B cell (primary cell): ENCODE results near the gene CREG1. TPM values are rescaled to one million over a fixed set of nuclear protein-coding genes. Genes with fewer than 3 reads are reported as not detected.

Experiments
- ATAC-seq: fragments of 200-7000 bp; cut with Tn5 transposase; one replicate; pipeline ENCODE4 v1.10.0; 2021; ENCODE audit warnings: low read depth, mild to moderate bottlenecking, moderate number of reproducible peaks, moderate library complexity
- CTCF ChIA-PET: fragments of 350-600 bp; sonication (Branson Sonifier 250); formaldehyde crosslinking; loops from one replicate; lab custom pipeline; 2021; ENCODE audit warnings: antibody characterized with exemption, inconsistent platforms; lab: Charles Lee
- POLR2A ChIA-PET: fragments of 350-600 bp; sonication (Branson Sonifier 250); formaldehyde crosslinking; loops from one replicate; lab custom pipeline; 2021; ENCODE audit warnings: antibody characterized with exemption; lab: Charles Lee
- DNase-seq: peaks from one replicate; pipeline ENCODE4 v3.0.0; 2013
- H2AFZ ChIP-seq: 2 replicates; pipeline ENCODE4 v1.6.1; 2012; ENCODE audit warnings: mild to moderate bottlenecking, low read depth, low read length; ENCODE audit not compliant: insufficient read depth, poor library complexity, severe bottlenecking
- H3K27ac ChIP-seq, 2 donors: 1 replicate in 1 of 2; 2 replicates in 1 of 2; pipeline ENCODE4 v1.5.1; 2012 to 2013; ENCODE audit warnings: low read length in 2 of 2, mild to moderate bottlenecking in 2 of 2, moderate library complexity in 1 of 2
- H3K27me3 ChIP-seq, 4 experiments: fragments of 200-600 bp in 1 of 4; sonication (generic) in 1 of 4; replicated peaks in 1 of 4; 1 replicate in 2 of 4; 2 replicates in 2 of 4; pipeline versions ENCODE4 v1.6.1 to v1.7.0; 2013 to 2016; ENCODE audit warnings: low read length in 3 of 4, mild to moderate bottlenecking in 2 of 4, mixed read lengths in 1 of 4, moderate library complexity in 1 of 4; ENCODE audit not compliant: insufficient read depth in 4 of 4, control insufficient read depth in 3 of 4; ENCODE audit errors: control extremely low read depth in 1 of 4
- H3K36me3 ChIP-seq, 2 experiments: replicated peaks in 1 of 2; 1 replicate in 1 of 2; 2 replicates in 1 of 2; pipeline versions ENCODE4 v1.6.1 to v1.7.1; 2013; ENCODE audit warnings: low read length in 1 of 2; ENCODE audit not compliant: insufficient read depth in 2 of 2, control insufficient read depth in 1 of 2; ENCODE audit errors: control extremely low read depth in 1 of 2, extremely low read depth in 1 of 2
- H3K4me1 ChIP-seq, 2 donors: fragments of 200-600 bp in 1 of 2; sonication (generic) in 1 of 2; 1 replicate in 1 of 2; 2 replicates in 1 of 2; pipeline versions ENCODE4 v1.5.1 to v1.6.1; 2013 to 2017; ENCODE audit warnings: low read length in 2 of 2; ENCODE audit not compliant: control insufficient read depth in 2 of 2, insufficient read depth in 2 of 2
- H3K4me2 ChIP-seq: replicated peaks from 2 replicates; pipeline ENCODE3; 2012; ENCODE audit warnings: mild to moderate bottlenecking, low read depth, low read length; ENCODE audit not compliant: poor library complexity, severe bottlenecking
- H3K4me3 ChIP-seq, 5 experiments: fragments of 200-600 bp in 1 of 5; sonication (generic) in 1 of 5; 1 replicate in 3 of 5; 2 replicates in 2 of 5; pipeline versions ENCODE4 v1.5.1 to v1.7.0; 2011 to 2016; ENCODE audit warnings: low read length in 4 of 5, mild to moderate bottlenecking in 4 of 5, low read depth in 2 of 5, control low read depth in 1 of 5, moderate library complexity in 1 of 5; ENCODE audit not compliant: insufficient read depth in 1 of 5; ENCODE audit errors: control extremely low read depth in 1 of 5, extremely low read depth in 1 of 5
- H3K79me2 ChIP-seq: fragments of 200-600 bp; sonication (generic); one replicate; pipeline ENCODE4 v1.6.0; 2016; ENCODE audit warnings: low read length; ENCODE audit not compliant: control insufficient read depth, insufficient read depth
- H3K9ac ChIP-seq: fragments of 200-600 bp; sonication (generic); 2 replicates; pipeline ENCODE4 v1.6.1; 2017; ENCODE audit warnings: mild to moderate bottlenecking, low read length, moderate library complexity
- H3K9me3 ChIP-seq, 3 donors: one replicate each; pipeline versions ENCODE4 v1.6.1 to v1.7.1; 2013; ENCODE audit warnings: low read length in 2 of 3; ENCODE audit not compliant: control insufficient read depth in 2 of 3, insufficient read depth in 1 of 3; ENCODE audit errors: control extremely low read depth in 1 of 3
- H4K20me1 ChIP-seq: 2 replicates; pipeline ENCODE4 v1.6.0; 2012; ENCODE audit warnings: mild to moderate bottlenecking, low read length; ENCODE audit not compliant: insufficient read depth, control insufficient read depth, poor library complexity, severe bottlenecking
- H3K27ac Mint-ChIP-seq: one replicate; pipeline ENCODE4 v1.8.0; 2021; ENCODE audit warnings: mixed read lengths
- H3K27me3 Mint-ChIP-seq: one replicate; pipeline ENCODE4 v1.8.0; 2021; ENCODE audit warnings: mixed read lengths
- H3K4me1 Mint-ChIP-seq: one replicate; pipeline ENCODE4 v1.8.0; 2021; ENCODE audit warnings: mixed read lengths
- H3K4me3 Mint-ChIP-seq: one replicate; pipeline ENCODE4 v1.8.0; 2021; ENCODE audit warnings: mixed read lengths
- H3K9me3 Mint-ChIP-seq: one replicate; pipeline ENCODE4 v1.8.0; 2022; ENCODE audit warnings: mixed read lengths; ENCODE audit not compliant: insufficient read depth
- EZH2 ChIP-seq: IDR thresholded peaks from 2 replicates; pipeline ENCODE4 v1.6.1; 2012; ENCODE audit warnings: borderline replicate concordance, low read depth, mild to moderate bottlenecking, moderate library complexity, low read length; ENCODE audit not compliant: insufficient read depth, poor library complexity, severe bottlenecking
- WGBS: methylation state at CpG from one replicate; pipeline ENCODE4 v1.1.5; 2013; ENCODE audit warnings: missing lambda C conversion rate; ENCODE audit not compliant: insufficient coverage; 5-methylcytosine and 5-hydroxymethylcytosine counted together
- intact Hi-C: fragments of 100-400 bp; cut with micrococcal nuclease; formaldehyde crosslinking; loops from one replicate; pipeline ENCODE4 v1.10.0; 2022
- polyA plus RNA-seq: library from polyadenylated mRNA; depleted of rRNA; stranded (reverse); fragments of >200 nt; gene quantifications from 2 replicates; pipeline ENCODE4 v1.2.3, GENCODE V29; 2012
- total RNA-seq, 2 donors: library from RNA; stranded (reverse); fragments of 120-200 nt in 1 of 2; gene quantifications; 1 replicate in 1 of 2; 2 replicates in 1 of 2; pipeline versions ENCODE4 v1.2.3 to v1.2.4, GENCODE V29; 2013 to 2022
- TF ChIP-seq, protein P1 (sequence below): fragments of 200-600 bp; IDR thresholded peaks from one replicate; pipeline ENCODE4 v1.8.0; 2022; ENCODE audit warnings: antibody characterized with exemption, mild to moderate bottlenecking

CREG1 gene
- total and polyA plus RNA-seq, 2 donors (not counting 1 experiment from before 2014, with no cell fraction given): 7.5 to 8.4 TPM

DNA sequence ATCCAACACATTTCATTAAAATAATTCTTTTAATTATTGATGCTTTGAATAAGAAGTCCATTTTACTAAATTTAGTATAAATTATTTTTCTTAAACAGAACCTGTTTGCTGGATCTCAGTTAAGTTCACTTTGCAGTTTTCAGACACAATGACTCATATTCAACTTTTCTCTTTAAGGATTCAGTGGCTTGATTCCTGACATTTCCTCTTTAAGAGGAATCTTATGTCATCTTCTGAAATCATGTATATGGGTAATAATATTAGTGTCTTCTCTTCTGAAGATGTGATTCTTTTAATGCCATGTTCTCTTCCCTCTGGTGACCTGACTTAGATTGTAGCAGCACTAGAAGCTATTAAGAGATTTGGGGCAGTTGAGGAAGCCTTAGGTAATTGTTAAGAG, 12.6 kb downstream of the CREG1 start:
- no peaks in the 10 kb centered on the region for H4K20me1 ChIP-seq
- H3K4me1 Mint-ChIP-seq: peaks cover 13% of the 10 kb centered on the region

DNA sequence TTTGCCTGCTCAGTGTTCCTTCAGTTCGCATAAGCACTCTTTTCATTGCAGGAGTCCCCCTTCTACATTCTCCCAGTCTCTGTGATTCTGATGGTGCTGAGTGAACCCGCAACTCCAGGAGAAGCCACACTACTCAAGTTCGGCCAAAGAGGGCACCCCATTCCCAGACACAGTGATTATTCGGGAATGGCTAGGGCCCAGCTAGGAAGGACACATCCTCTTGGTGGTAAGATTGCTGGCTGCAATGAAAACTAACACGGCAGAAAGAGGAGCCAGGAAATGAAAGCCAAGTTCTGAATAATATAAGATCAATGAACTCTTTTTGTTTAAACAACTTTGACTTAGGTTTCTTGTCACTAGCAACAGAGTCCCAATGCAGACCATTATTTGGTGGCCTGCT, 14.9 kb downstream of the CREG1 start:
- Histone ChIP-seq H3K27ac (no peak overlapping the region), H3K79me2 (no peaks in the 10 kb centered on the region), H3K4me2 (no peak overlapping the region), H3K27me3 (no peaks in the 10 kb centered on the region), H3K4me1 (peaks cover 3% of the 10 kb centered on the region in 2 donors), H3K36me3 (no peaks in the 10 kb centered on the region), H2AFZ (no peak overlapping the region), H3K4me3 (no peak overlapping the region), H4K20me1 (no peaks in the 10 kb centered on the region), H3K9me3 (no peaks in the 10 kb centered on the region), H3K9ac (no peak overlapping the region)
- Mint-ChIP-seq H3K4me3 (no peak overlapping the region), H3K27me3 (no peaks in the 10 kb centered on the region), H3K27ac (no peak overlapping the region), H3K9me3 (no peaks in the 10 kb centered on the region), H3K4me1 (peaks cover 15% of the 10 kb centered on the region)
- ChIA-PET CTCF (interaction anchor here (1.0 to 2.2 kb wide), 2 partner anchors 19 to 136 kb away, joined by 4 to 7 read pairs; no protein-coding TSS in a partner anchor), POLR2A (no interaction called here)
- ATAC-seq (no peak), DNase-seq (no peak)
- intact Hi-C loops: no loop called here
- TF ChIP-seq EZH2: no peak
- TF ChIP-seq, protein P1, sequence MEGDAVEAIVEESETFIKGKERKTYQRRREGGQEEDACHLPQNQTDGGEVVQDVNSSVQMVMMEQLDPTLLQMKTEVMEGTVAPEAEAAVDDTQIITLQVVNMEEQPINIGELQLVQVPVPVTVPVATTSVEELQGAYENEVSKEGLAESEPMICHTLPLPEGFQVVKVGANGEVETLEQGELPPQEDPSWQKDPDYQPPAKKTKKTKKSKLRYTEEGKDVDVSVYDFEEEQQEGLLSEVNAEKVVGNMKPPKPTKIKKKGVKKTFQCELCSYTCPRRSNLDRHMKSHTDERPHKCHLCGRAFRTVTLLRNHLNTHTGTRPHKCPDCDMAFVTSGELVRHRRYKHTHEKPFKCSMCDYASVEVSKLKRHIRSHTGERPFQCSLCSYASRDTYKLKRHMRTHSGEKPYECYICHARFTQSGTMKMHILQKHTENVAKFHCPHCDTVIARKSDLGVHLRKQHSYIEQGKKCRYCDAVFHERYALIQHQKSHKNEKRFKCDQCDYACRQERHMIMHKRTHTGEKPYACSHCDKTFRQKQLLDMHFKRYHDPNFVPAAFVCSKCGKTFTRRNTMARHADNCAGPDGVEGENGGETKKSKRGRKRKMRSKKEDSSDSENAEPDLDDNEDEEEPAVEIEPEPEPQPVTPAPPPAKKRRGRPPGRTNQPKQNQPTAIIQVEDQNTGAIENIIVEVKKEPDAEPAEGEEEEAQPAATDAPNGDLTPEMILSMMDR: no peak
- WGBS: 50% methylated on average over 1 of the region's 5 CpGs

More for the DNA sequence above, 12.6 kb downstream of the CREG1 start:
- Histone ChIP-seq H3K9ac (no peak overlapping the region), H3K4me2 (no peak overlapping the region), H3K27ac (no peak overlapping the region), H3K4me3 (no peak overlapping the region), H3K79me2 (no peaks in the 10 kb centered on the region), H3K27me3 (no peaks in the 10 kb centered on the region), H3K36me3 (no peaks in the 10 kb centered on the region), H3K4me1 (peaks cover 3% of the 10 kb centered on the region in 2 donors), H3K9me3 (no peaks in the 10 kb centered on the region), H2AFZ (no peak overlapping the region)
- H3K9me3 Mint-ChIP-seq: no peaks in the 10 kb centered on the region
- H3K27me3 Mint-ChIP-seq: no peaks in the 10 kb centered on the region
- CTCF ChIA-PET: interaction anchor here (0.5 to 4.2 kb wide), 19 partner anchors 7 to 631 kb away, joined by 3 to 23 read pairs (median 3); partner anchors contain the start of gene CREG1
- H3K4me3 Mint-ChIP-seq: no peak overlapping the region
- H3K27ac Mint-ChIP-seq: no peak overlapping the region
- intact Hi-C loops: no loop called here
- TF ChIP-seq EZH2: no peak
- TF ChIP-seq, protein P1: no peak
- POLR2A ChIA-PET: interaction anchor here (0.5 kb wide), 1 partner anchor 1455 kb away, joined by 4 read pairs; no protein-coding TSS in a partner anchor
- ATAC-seq (no peak), DNase-seq (no peak)
